ENCODE measurements around the gene ZNF761. TPM values are rescaled to one million over a fixed set of nuclear protein-coding genes. Genes with fewer than 3 reads are reported as not detected.

The ZNF761 gene
- total RNA-seq: 8.7 and 9.2 TPM in 2 replicates

DNA sequence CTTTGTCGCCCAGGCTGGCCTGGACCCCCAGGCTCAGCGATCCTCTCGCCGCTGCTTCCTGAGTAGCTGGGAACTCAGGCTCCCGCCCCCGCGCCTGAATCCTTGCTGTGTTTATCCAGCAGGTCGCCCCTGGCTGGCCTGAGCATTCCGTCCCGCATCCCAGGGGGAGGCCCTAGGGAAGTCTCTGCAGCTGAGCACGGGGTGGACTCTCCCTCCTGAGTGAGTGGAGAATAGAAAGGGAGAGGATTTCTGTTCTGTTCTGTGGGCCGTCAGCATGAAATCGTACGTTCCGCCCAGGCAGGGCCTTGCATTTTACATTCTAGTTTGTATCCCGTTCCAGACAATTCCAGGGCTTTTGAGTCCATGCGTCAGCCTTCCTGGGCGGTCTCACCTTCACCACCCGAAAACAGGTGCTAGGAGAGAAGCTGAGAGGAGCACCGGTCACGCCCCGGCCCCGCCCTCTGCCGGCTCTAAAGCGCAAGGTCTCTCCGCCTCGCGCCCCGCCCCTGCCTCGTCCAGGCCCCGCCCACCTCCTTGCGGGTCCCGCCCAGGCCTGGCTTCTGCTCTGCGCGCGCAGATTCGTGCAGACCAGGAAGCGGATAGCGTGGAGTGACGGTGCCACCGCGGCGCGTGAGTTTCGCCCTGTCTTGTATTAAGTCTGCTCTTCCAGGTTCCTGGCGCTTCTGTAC lies at the start of gene ZNF761:
Gene ZNF761, plus strand, starts transcription at position 586 of the 689 bp plus-strand sequence. CDS start 15,285 bp downstream, outside the sequence.

DNA sequence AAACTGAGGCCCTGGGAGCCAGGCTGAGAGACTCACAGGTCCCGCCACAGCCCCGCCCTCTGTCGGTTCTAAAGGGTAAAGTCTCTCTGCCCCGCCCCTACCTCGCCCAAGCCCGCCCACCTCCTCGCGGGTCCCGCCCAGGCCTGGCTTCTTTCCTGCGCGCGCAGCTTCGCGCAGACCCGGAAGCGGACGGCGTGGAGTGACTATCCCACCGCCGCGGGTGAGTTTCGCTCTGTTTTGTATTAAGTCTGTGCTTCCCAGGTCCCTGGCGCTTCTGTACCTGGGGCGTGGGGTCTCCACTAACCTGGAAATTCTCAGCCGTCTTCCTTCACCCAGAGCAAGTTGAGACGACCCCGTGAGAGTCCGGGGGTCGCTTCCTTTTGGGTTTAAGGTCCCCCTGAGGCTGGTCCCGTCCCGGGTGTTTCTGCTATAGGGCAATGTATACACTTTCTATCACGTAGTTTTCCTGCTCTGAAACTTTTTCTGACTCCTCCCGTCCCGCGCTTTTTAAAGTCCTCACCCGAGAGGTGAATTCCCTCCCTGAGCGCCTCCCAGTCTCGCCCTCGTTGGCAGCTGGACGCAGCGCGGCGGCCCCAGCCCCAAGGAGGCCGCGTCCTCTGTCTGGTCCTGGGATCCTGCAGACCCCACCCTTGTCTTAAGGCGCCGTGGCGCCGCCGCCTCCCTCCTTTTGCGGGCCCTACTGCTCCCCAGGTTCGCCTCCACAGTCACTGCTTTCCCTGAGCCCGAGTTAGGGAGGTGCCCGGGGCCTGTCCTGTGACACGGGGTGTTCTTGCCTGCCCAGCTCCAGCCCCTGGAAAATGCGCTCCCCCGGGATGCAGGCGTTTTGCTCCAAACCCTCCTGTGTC lies 36.6 kb upstream of the ZNF761 start, which contains the start of gene ZNF765:
Gene ZNF765, plus strand, starts transcription at position 176 of the 866 bp plus-strand sequence. CDS start 2,867 bp downstream, outside the sequence.

GRCh38 chr19:53467485-53468262 lies 35.9 kb downstream of the ZNF761 start, which contains the start of gene ZNF813:
Gene ZNF813, plus strand, starts transcription at chr19:53467733. Its CDS starts 16,090 bp downstream, at chr19:53483823.

Other genes with a start within 250 kb of the ZNF761 start
- 3.1 and 3.9 TPM in 2 replicates for gene ZNF665, start 238.6 kb upstream of the ZNF761 start, total RNA-seq
- gene ZNF677, start 177.1 kb upstream of the ZNF761 start, total RNA-seq: 14.6 and 19.1 TPM in 2 replicates
- not detected in 2 replicates for gene VN1R2, start 173.7 kb upstream of the ZNF761 start, total RNA-seq
- not detected in 2 replicates for gene VN1R4, start 164.3 kb upstream of the ZNF761 start, total RNA-seq
- 3.8 and 4.9 TPM in 2 replicates for gene ZNF845, start 98.2 kb upstream of the ZNF761 start, total RNA-seq
- gene ZNF525, start 66.3 kb upstream of the ZNF761 start, total RNA-seq: 1.4 and 3.2 TPM in 2 replicates
- 5.4 and 13.0 TPM in 2 replicates for gene ZNF765, start 36.8 kb upstream of the ZNF761 start, total RNA-seq
- 2.0 and 2.1 TPM in 2 replicates for gene ZNF813, start 35.7 kb downstream of the ZNF761 start, total RNA-seq
- 5.4 and 6.3 TPM in 2 replicates for gene ZNF331, start 106.2 kb downstream of the ZNF761 start, total RNA-seq
- gene DPRX, start 200.0 kb downstream of the ZNF761 start, total RNA-seq: not detected in 2 replicates

Data from cardiac atrium fibroblast (primary cell).